ENCODE results near the gene LRP11. TPM values are rescaled to one million over a fixed set of nuclear protein-coding genes. Genes with fewer than 3 reads are reported as not detected.
"Not testable (repeated sequence)": the region's sequence is repeated elsewhere in the genome, so short reads cannot be mapped to it uniquely, and the experiment has no call there.

LRP11 gene
- total and polyA plus RNA-seq, 7 experiments from 2014 or later, result 0.76 to 3.7 (median 1.7) TPM

DNA sequence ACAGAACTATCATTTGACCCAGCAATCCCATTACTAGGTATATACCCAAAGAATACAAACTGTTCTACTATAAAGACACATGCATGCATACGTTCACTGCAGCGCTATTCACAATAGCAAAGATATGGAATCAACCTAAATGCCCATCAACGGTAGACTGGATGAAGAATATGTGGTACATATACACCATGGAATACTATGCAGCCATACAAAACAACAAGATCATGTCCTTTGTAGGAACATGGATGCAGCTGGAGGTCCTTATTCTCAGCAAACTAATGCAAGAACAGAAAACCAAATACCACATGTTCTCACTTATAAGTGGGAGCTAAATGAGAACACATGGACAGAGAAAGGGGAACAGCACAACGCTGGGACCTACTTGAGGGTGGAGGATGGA is 15.8 kb downstream of the LRP11 start:
- H3K9me3 ChIP-seq (ENCODE audit: control insufficient read depth in 2 of 3, low read length in 3 of 3); H3K4me3 ChIP-seq (ENCODE audit: low read length); H3K9me3 Mint-ChIP-seq; H3K36me3 Mint-ChIP-seq; H3K27ac ChIP-seq (ENCODE audit: low read depth, low read length); intact Hi-C loops (cut with micrococcal nuclease); DNase-seq; H3K4me1 ChIP-seq (ENCODE audit: control insufficient read depth in 2 of 2, insufficient read depth in 2 of 2, low read length in 2 of 2); ATAC-seq; CTCF ChIA-PET; H3K27me3 ChIP-seq (ENCODE audit: control insufficient read depth in 2 of 2, insufficient read depth in 2 of 2, low read length in 2 of 2); H3K27ac Mint-ChIP-seq; POLR2A ChIA-PET; H3K4me3 Mint-ChIP-seq; H3K36me3 ChIP-seq (ENCODE audit: control insufficient read depth in 2 of 3, insufficient read depth in 3 of 3, low read length in 3 of 3): not testable (repeated sequence)
- Mint-ChIP-seq H3K27me3 (peaks cover 0 to 23% (median 0%) of the 10 kb centered on the region in 5 donors), H3K4me1 (peaks cover 5 to 21% (median 14%) of the 10 kb centered on the region in 7 donors)

DNA sequence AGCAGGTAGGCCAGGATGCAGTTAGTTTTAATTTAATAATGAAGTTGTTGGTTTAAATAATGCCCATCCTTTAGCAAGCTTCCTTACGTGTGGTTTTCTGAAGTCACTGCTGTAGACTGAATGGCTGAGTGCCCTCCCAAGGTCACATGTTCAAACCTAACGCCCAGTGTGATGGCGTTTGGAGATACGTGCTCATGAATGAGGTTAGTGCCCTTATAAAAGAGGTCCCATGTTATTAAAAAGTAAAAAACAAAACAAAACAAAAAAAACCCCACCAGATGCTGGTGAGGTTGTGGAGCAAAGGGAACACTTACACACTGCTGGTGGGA is 16.3 kb downstream of the LRP11 start:
- no peak for ATAC-seq
- H3K36me3 Mint-ChIP-seq, result peaks cover 0 to 6% (median 0%) of the 10 kb centered on the region in 5 donors
- no peak for DNase-seq

DNA sequence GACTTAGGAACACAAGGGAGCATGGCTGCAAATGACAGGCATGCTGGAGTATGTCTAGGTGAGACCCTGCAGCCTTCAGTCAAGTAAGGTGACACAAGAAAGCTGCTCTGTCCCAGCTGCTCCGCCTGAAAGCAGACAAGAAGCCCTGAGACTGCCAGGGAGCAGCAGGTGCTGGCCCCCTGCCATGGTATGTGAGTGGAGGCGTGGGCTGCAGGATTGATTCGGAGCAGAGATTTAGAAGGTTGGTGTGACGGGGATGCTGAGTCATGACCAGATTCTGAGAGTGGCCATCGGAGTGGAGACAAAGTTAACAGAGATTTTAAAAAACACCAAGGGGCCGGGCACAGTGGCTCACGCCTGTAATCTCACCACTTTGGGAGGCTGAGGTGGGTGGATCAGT is 17.8 kb downstream of the LRP11 start:
- ATAC-seq (no peak), DNase-seq (no peak)
- Mint-ChIP-seq H3K27ac (no peak overlapping the region), H3K9me3 (no peaks in the 10 kb centered on the region), H3K36me3 (peaks cover 0 to 8% (median 0%) of the 10 kb centered on the region in 5 donors), H3K27me3 (peaks cover 0 to 25% (median 0%) of the 10 kb centered on the region in 5 donors), H3K4me3 (no peak overlapping the region), H3K4me1 (peaks cover 0 to 4% (median under 1%) of the 10 kb centered on the region in 7 donors)
- POLR2A ChIA-PET, result no interaction called here
- intact Hi-C loops (cut with micrococcal nuclease), result no loop called here
- CTCF ChIA-PET, result no interaction called here
- no peaks in the 10 kb centered on the region for H3K4me1 ChIP-seq (ENCODE audit: control insufficient read depth in 2 of 2, insufficient read depth in 2 of 2, low read length in 2 of 2)
- no peaks in the 10 kb centered on the region for H3K27me3 ChIP-seq (ENCODE audit: control insufficient read depth in 2 of 2, insufficient read depth in 2 of 2, low read length in 2 of 2)
- H3K9me3 ChIP-seq (ENCODE audit: control insufficient read depth in 2 of 3, low read length in 3 of 3), result no peaks in the 10 kb centered on the region
- H3K4me3 ChIP-seq (ENCODE audit: low read length), result no peak overlapping the region
- H3K27ac ChIP-seq (ENCODE audit: low read depth, low read length), result no peak overlapping the region
- H3K36me3 ChIP-seq (ENCODE audit: control insufficient read depth in 2 of 3, insufficient read depth in 3 of 3, low read length in 3 of 3), result no peaks in the 10 kb centered on the region

More for the DNA sequence above, 16.3 kb downstream of the LRP11 start:
- Mint-ChIP-seq H3K4me1 (peaks cover 5 to 20% (median 13%) of the 10 kb centered on the region in 7 donors), H3K27me3 (peaks cover 0 to 23% (median 0%) of the 10 kb centered on the region in 5 donors), H3K27ac (no peak overlapping the region), H3K9me3 (no peaks in the 10 kb centered on the region), H3K4me3 (no peak overlapping the region)
- Histone ChIP-seq H3K4me3 (ENCODE audit: low read length) (no peak overlapping the region), H3K27me3 (ENCODE audit: control insufficient read depth in 2 of 2, insufficient read depth in 2 of 2, low read length in 2 of 2) (no peaks in the 10 kb centered on the region), H3K27ac (ENCODE audit: low read depth, low read length) (no peak overlapping the region), H3K4me1 (ENCODE audit: control insufficient read depth in 2 of 2, insufficient read depth in 2 of 2, low read length in 2 of 2) (peaks cover 0 to 4% of the 10 kb centered on the region in 2 donors), H3K9me3 (ENCODE audit: control insufficient read depth in 2 of 3, low read length in 3 of 3) (no peaks in the 10 kb centered on the region), H3K36me3 (ENCODE audit: control insufficient read depth in 2 of 3, insufficient read depth in 3 of 3, low read length in 3 of 3) (no peaks in the 10 kb centered on the region)
- CTCF ChIA-PET, result no interaction called here
- POLR2A ChIA-PET, result no interaction called here
- intact Hi-C loops (cut with micrococcal nuclease), result no loop called here

DNA sequence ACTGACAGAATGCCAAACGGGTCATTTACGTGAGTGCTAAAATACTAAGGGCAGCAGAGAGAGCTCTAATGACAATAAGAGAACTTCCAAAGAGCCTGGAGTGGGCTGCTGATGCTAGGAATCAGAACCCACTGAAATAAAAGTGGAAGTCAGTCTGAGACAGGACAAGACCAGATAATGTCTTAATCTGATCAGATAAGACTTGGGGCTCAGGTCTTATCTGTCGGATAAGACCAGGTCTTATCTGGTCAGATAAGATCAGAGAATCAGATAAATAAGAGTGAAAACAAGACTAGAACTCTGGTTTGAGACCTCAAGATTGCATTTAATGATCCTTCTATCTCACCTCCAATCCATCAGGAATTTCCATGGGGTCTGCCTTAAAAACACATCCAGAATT is 18.6 kb downstream of the LRP11 start:
- Mint-ChIP-seq H3K27ac (no peak overlapping the region), H3K4me3 (no peak overlapping the region), H3K4me1 (no peaks in the 10 kb centered on the region), H3K9me3 (no peaks in the 10 kb centered on the region), H3K36me3 (peaks cover 0 to 4% (median 0%) of the 10 kb centered on the region in 5 donors), H3K27me3 (peaks cover 0 to 18% (median 0%) of the 10 kb centered on the region in 5 donors)
- no peak for DNase-seq
- peak; percentile 56 for ATAC-seq
- intact Hi-C loops (cut with micrococcal nuclease), result no loop called here
- H3K4me3 ChIP-seq (ENCODE audit: low read length), result no peak overlapping the region
- POLR2A ChIA-PET, result no interaction called here
- H3K4me1 ChIP-seq (ENCODE audit: control insufficient read depth in 2 of 2, insufficient read depth in 2 of 2, low read length in 2 of 2), result no peaks in the 10 kb centered on the region
- no peaks in the 10 kb centered on the region for H3K36me3 ChIP-seq (ENCODE audit: control insufficient read depth in 2 of 3, insufficient read depth in 3 of 3, low read length in 3 of 3)
- CTCF ChIA-PET, result interaction anchor here (1.2 kb wide), 1 partner anchor 19 kb away, joined by 5 read pairs; the partner anchor contains the start of gene LRP11
- H3K27ac ChIP-seq (ENCODE audit: low read depth, low read length), result no peak overlapping the region
- H3K27me3 ChIP-seq (ENCODE audit: control insufficient read depth in 2 of 2, insufficient read depth in 2 of 2, low read length in 2 of 2), result peaks cover 0 to 3% of the 10 kb centered on the region in 2 donors
- no peaks in the 10 kb centered on the region for H3K9me3 ChIP-seq (ENCODE audit: control insufficient read depth in 2 of 3, low read length in 3 of 3)

DNA sequence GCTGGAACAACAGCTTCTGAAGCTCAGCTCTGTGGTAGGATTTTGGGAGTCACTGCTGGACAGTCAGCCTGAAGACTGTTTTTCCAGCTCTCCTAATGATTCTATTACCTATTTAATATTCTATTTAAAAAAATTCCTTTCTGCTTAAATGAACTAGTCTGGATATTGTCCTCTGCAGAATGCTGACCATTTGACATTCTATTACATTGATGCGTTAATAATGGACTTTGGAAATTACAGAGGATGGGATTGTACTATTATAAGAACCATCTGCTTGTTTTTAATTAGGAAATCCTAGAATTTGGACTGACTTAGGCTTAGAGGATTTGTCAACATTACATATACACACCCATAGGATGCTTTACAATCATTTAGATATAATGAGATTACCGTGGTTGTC is 19.7 kb downstream of the LRP11 start:
- ChIA-PET POLR2A (no interaction called here), CTCF (interaction anchor here (1.1 to 1.2 kb wide), 2 partner anchors 13 to 20 kb away, joined by 3 to 5 read pairs; partner anchors contain the start of gene LRP11)
- Histone ChIP-seq H3K9me3 (ENCODE audit: control insufficient read depth in 2 of 3, low read length in 3 of 3) (no peaks in the 10 kb centered on the region), H3K27ac (ENCODE audit: low read depth, low read length) (no peak overlapping the region), H3K27me3 (ENCODE audit: control insufficient read depth in 2 of 2, insufficient read depth in 2 of 2, low read length in 2 of 2) (peaks cover 0 to 3% of the 10 kb centered on the region in 2 donors), H3K4me1 (ENCODE audit: control insufficient read depth in 2 of 2, insufficient read depth in 2 of 2, low read length in 2 of 2) (no peaks in the 10 kb centered on the region), H3K4me3 (ENCODE audit: low read length) (no peak overlapping the region), H3K36me3 (ENCODE audit: control insufficient read depth in 2 of 3, insufficient read depth in 3 of 3, low read length in 3 of 3) (no peaks in the 10 kb centered on the region)
- Mint-ChIP-seq H3K36me3 (peaks cover 0 to 4% (median 0%) of the 10 kb centered on the region in 5 donors), H3K4me3 (no peak overlapping the region), H3K9me3 (no peaks in the 10 kb centered on the region), H3K27ac (no peak overlapping the region), H3K4me1 (no peaks in the 10 kb centered on the region), H3K27me3 (peaks cover 0 to 12% (median 0%) of the 10 kb centered on the region in 5 donors)
- DNase-seq (no peak), ATAC-seq (no peak)
- intact Hi-C loops (cut with micrococcal nuclease), result no loop called here

DNA sequence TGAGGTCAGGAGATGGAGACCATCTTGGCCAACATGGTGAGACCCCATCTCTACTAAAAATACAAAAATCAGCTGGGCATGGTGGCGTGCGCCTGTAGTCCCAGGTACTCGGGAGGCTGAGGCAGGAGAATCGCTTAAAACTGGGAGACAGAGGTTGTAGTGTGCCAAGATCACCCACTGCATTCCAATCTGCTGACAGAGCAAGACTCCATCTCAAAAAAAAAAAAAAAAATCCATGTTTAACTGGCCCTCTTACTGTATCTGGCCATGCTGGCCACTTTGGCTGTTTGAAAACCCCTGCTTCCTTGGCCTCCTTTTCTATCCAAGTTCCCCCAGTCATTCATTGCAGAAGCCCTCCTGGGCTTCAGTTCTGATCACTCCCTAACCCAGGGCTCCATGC is 20.1 kb downstream of the LRP11 start:
- H3K4me3 ChIP-seq (ENCODE audit: low read length); H3K9me3 Mint-ChIP-seq; H3K27ac Mint-ChIP-seq; H3K4me1 ChIP-seq (ENCODE audit: control insufficient read depth in 2 of 2, insufficient read depth in 2 of 2, low read length in 2 of 2); H3K27ac ChIP-seq (ENCODE audit: low read depth, low read length); H3K9me3 ChIP-seq (ENCODE audit: control insufficient read depth in 2 of 3, low read length in 3 of 3); DNase-seq; H3K27me3 ChIP-seq (ENCODE audit: control insufficient read depth in 2 of 2, insufficient read depth in 2 of 2, low read length in 2 of 2); H3K36me3 Mint-ChIP-seq; H3K36me3 ChIP-seq (ENCODE audit: control insufficient read depth in 2 of 3, insufficient read depth in 3 of 3, low read length in 3 of 3); intact Hi-C loops (cut with micrococcal nuclease); H3K4me3 Mint-ChIP-seq; POLR2A ChIA-PET; H3K4me1 Mint-ChIP-seq; ATAC-seq: not testable (repeated sequence)
- peaks cover 0 to 15% (median 2%) of the 10 kb centered on the region in 5 donors for H3K27me3 Mint-ChIP-seq
- CTCF ChIA-PET, result interaction anchor here (1.1 to 1.2 kb wide), 2 partner anchors 13 to 20 kb away, joined by 3 to 5 read pairs; partner anchors contain the start of gene LRP11

DNA sequence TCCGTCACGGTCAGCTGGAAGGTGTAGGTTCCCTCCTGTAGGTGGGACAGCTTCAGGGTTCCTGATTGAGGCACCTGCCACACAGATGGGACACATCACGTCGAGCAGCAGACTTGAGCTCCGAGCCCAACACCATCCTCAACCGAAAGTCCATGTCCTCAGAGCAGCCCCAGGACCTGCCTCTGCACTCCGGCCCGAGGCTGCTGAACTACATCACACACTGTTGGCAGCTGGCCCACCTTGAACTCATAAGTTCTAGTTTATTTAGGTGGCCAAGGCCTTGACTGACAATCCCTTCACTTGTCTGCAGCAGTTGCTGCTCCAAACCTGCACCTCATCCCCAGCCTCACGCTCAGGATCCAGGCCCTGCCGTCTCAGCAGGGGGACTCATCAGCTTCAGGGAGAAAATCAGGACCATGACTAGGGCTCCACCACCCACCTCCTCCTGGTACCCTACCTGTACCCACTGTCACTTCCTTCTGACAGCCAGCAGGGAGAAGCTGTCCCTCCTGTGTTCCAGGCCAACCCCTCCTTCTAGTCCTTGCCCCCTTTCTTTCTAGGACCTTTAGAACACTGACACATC is 21.0 kb downstream of the LRP11 start:
- H3K4me3 ChIP-seq (ENCODE audit: low read length), result no peak overlapping the region
- peaks cover 0 to 18% (median 4%) of the 10 kb centered on the region in 5 donors for H3K27me3 Mint-ChIP-seq
- peaks cover 0 to 4% (median 0%) of the 10 kb centered on the region in 5 donors for H3K36me3 Mint-ChIP-seq
- H3K27me3 ChIP-seq (ENCODE audit: control insufficient read depth in 2 of 2, insufficient read depth in 2 of 2, low read length in 2 of 2), result peaks cover 0 to 3% of the 10 kb centered on the region in 2 donors
- no peaks in the 10 kb centered on the region for H3K36me3 ChIP-seq (ENCODE audit: control insufficient read depth in 2 of 3, insufficient read depth in 3 of 3, low read length in 3 of 3)
- H3K4me1 ChIP-seq (ENCODE audit: control insufficient read depth in 2 of 2, insufficient read depth in 2 of 2, low read length in 2 of 2), result no peaks in the 10 kb centered on the region
- ChIA-PET CTCF (no interaction called here), POLR2A (interaction anchor here (0.5 kb wide), 1 partner anchor 818 kb away, joined by 3 read pairs; no protein-coding TSS in a partner anchor)
- H3K4me3 Mint-ChIP-seq, result no peak overlapping the region
- DNase-seq (no peak), ATAC-seq (no peak)
- H3K9me3 ChIP-seq (ENCODE audit: control insufficient read depth in 2 of 3, low read length in 3 of 3), result no peaks in the 10 kb centered on the region
- no peaks in the 10 kb centered on the region for H3K4me1 Mint-ChIP-seq
- H3K27ac ChIP-seq (ENCODE audit: low read depth, low read length), result no peak overlapping the region
- intact Hi-C loops (cut with micrococcal nuclease), result no loop called here
- no peaks in the 10 kb centered on the region for H3K9me3 Mint-ChIP-seq
- no peak overlapping the region for H3K27ac Mint-ChIP-seq
